HG03521 (cell line): ENCODE data around the gene ELMO1.

Experiments used
- ATAC-seq: cut with Tn5 transposase; IDR thresholded peaks from one replicate; pipeline ENCODE4 v1.9.1; 2021; ENCODE audit warnings: mild to moderate bottlenecking, moderate library complexity; ENCODE audit not compliant: unreplicated experiment

The ELMO1 gene

GRCh38 chr7:37448636-37449361 lies at the start of gene ELMO1:
ELMO1 (minus strand) TSS chr7:37448864; CDS start chr7:37342690, 106,174 bp downstream.
- peak; percentile 93 for ATAC-seq

DNA sequence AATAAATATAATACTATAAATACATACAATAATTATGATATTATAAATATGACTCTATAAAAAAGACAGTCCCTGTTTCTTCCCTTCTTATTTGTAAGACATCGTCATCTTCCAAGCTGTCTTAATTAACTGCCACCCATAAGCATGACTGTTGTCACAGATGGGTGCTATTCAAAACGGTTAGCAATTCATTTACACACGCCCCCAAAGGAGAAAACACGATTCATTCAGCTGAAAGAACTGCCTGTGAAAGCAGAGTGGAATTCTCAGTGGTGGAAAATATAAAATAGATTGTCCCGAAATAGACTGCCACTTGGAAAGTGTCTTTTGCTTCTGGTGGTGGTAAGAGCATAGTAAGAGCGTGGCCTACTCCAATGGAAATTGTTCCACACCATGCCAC lies 48.9 kb upstream of the ELMO1 start:
- ATAC-seq: no peak

- ATAC-seq: no peak
These were observed 47.0 kb upstream of the ELMO1 start for GRCh38 chr7:37495574-37496184.

DNA sequence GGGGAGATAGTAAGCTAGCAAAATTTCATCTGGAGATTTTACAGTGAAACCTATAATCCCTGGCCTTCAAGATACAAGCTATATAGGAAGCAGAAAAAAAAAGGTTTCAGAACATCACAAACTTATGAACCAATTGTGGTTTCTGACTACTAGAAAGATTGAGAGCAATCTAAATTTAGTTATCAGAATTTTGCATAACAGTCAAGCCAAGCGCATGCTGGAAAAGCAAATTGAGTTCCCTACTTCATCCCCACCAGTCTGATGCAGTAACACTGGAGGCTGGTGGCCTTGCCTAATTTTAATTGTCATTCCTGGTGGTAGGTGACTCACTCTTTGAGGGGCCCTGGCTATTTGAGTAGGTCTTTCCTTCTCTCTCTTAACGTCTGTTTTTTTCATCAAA lies 46.3 kb upstream of the ELMO1 start:
- ATAC-seq: no peak

GRCh38 chr7:37493810-37494209 lies 45.1 kb upstream of the ELMO1 start:
- ATAC-seq: no peak

DNA sequence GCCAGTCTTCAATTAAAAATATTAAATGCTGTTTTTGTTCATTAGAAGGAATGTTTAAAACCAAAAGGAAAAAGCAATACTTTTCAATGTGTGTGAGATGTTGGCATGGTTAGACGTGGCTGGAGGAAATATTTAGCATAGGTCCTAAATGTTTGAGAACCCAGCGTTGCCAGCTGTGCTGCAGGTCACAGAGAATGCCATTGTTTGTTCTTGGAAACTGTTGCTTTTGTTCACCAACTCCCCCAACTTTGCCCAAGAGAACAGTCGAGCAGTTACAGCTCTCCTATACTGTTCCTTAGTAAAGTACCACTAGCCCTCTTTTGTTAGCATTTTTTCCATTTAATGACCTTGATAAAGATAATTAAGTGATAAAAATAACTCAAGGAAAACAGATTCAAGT lies 44.5 kb upstream of the ELMO1 start:
- ATAC-seq: no peak

- ATAC-seq: peak; percentile 64
These were observed 43.4 kb upstream of the ELMO1 start for GRCh38 chr7:37491919-37492694.

GRCh38 chr7:37489703-37490102 lies 41.0 kb upstream of the ELMO1 start:
- ATAC-seq: no peak

GRCh38 chr7:37488163-37488764 lies 39.6 kb upstream of the ELMO1 start:
- ATAC-seq: no peak

DNA sequence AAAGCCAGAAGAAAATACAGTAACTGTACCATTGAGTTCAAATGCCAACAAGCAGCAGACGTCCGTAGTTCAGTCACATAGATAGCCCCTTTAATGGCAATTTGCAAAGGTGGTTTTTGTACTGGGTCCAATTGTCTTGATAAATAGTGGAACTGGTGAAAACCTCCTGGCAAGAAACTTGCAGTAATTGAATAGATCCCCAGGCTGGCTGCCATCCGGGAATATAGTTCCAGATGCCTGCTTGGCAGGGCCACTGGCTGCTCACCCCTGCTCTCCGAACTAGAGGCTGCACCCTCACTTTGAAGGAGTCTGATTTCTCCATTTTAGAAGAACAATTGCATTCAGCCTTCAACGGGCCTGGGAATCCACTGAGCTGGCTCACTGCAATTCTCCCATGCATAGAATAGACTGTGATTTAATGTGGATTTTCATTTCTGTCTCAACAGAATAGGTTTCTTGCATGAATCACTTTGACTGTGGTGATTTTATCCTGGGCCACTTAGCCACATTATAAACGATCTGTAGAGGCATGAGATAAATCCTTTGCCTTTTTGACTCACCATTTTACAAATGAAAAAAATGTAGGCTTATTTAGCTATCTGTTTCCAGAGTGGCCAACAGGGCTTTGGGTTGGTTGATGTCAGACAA lies 35.9 kb upstream of the ELMO1 start:
- ATAC-seq: no peak

- no peak for ATAC-seq
These were observed 35.0 kb upstream of the ELMO1 start for GRCh38 chr7:37483627-37484026.

DNA sequence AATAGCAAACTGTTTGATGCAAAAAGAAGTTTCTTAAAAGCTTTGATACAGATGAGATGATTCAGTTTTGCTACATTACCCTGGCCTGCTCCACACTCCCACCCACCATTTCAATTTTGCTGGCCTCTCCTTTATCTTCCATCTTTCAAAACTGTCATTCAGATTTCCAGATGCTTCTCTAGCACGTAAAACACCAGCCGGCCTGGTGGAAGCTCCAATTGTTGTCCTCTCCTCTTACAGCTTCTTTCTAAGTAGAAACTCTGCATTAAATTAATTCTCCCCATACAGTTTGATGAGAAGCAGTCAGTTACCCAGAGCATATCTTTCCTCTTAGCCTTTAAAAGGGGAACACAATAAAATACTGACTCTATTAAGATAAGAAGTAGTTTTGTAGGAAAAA lies 34.3 kb upstream of the ELMO1 start:
- ATAC-seq: no peak

DNA sequence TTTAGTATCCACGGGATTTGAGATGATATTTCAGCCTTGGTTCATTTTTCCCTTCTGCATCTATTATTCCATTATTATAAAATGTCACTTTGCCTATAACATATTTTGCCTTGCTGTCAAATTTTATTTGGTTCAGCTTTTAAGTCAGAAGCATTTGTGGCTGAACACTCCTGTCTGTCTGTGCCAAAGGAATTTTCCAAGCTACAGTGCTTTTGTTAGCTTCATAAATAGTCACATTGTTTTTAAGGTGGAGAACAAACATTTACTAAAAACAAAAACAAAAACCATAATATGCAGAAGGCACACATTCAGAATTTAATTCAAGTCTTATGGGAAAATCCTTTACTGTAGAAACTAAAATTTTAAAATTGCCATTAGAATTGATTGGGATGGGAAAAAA lies 33.8 kb upstream of the ELMO1 start:
- no peak for ATAC-seq

DNA sequence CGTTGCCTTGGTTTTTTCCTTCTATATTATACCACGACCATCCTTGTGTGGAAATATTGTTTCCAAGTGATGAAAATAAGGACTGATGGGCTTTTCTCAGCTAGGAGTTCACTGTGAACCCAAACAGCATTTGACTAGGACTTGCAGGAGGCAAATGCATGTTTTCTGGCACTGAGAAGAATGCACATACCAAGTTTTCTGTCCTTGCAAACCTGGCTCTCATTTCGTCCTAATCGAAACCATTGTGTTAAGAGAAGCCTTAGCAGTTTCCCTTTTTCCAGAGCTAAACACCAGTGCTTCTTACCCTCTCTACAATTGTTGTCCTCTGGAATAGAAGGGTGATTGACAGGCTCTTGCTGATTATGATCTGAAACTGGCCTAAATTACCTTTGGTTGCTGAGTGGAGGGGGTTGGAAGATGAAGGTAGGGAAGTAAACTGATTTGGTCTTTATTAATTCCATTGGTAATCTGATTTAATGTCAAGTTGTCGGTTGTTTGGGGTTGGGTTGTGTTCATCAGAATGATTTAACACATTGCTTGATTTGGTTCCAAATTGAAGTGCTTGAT lies 33.1 kb upstream of the ELMO1 start:
- no peak for ATAC-seq

DNA sequence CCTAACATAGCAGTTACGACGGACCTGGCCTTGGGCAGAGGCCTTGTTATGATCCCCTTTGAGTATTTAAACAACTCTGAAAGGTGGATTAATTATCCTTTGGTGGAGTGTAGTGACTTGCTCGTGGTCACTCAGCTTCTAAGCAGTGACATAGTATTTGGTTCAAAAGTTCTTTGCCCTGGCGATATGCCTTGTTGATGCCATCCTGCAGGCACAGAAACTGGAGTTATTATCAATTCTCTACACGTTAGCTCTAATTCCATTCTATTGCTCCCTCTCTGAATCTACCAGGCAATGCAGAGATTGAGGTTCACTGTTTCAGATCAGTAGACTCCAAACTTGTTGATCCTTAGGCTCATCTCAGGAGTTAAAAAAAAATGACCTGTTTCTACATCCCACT lies 32.5 kb upstream of the ELMO1 start:
- ATAC-seq: no peak

DNA sequence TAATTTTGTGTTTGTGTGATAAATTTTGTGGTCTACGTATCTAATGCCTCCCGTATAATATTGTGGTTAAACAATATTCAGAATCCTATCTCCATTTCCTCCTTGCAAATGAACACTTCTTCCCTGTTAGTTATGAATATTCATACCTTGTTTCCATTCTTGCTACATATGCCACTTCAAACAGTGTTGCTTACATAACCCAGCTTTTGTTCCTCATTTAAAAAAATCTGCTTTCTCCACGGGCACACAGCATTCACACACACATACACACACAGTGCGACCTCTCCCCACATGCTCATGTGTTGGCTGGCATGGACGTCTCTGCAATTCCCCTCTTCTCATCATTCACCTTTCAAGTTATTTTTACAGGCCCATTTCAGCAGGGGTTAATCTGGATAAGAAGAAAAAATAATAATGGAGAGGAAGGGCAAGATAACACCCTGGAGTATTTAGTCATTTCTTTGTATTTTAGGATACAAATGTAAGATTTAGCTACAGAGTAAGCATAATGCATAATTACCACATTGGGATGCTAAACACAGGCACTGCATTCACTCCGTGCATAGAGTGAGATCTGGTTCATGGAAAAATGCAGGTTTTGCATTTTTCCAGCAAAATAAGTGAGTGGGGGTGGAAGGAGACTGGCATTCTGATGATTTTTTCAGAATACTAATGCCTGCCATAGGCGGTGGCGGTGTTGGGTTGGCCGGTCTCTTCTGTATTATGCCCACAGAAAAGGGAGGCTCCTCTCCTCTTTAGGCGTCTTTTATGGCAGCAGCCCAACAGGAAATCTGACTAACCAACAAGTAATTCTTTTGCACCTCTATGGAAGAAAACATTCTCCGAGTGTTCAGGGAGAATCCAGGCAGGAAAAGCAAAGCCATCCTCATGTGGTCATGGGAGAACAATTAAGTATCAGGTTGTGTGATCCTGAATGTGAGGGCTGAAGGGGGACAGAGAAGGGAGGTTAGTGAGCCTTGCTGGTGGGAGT lies 31.7 kb upstream of the ELMO1 start:
- ATAC-seq: no peak

- ATAC-seq: no peak
These were observed 28.3 kb upstream of the ELMO1 start for GRCh38 chr7:37476881-37477450.

GRCh38 chr7:37476428-37476827 lies 27.8 kb upstream of the ELMO1 start:
- ATAC-seq: no peak

GRCh38 chr7:37475646-37476045 lies 27.0 kb upstream of the ELMO1 start:
- ATAC-seq: no peak
